H9 (cell line): ENCODE data around the gene TMEM156. TPM values are rescaled to one million over a fixed set of nuclear protein-coding genes. Genes with fewer than 3 reads are reported as not detected.

Experiments
- DNase-seq: peaks from one replicate; pipeline ENCODE4 v3.0.0-alpha.2; 2017
- H2AFZ ChIP-seq: one replicate; pipeline ENCODE4 v1.6.1; 2013; ENCODE audit warnings: mild to moderate bottlenecking, low read length, control low read depth, moderate library complexity
- H2AK5ac ChIP-seq: 2 replicates; pipeline ENCODE4 v1.6.1; 2013; ENCODE audit warnings: low read length, control low read depth, mixed read lengths; ENCODE audit not compliant: insufficient read length
- H2BK120ac ChIP-seq: one replicate; pipeline ENCODE4 v1.6.1; 2013; ENCODE audit warnings: low read depth, mild to moderate bottlenecking, low read length, control low read depth, inconsistent platforms; ENCODE audit not compliant: poor library complexity, severe bottlenecking
- H2BK12ac ChIP-seq: 2 replicates; pipeline ENCODE4 v1.6.1; 2013; ENCODE audit warnings: low read length, control low read depth, mixed read lengths, low read depth; ENCODE audit not compliant: insufficient read length
- H2BK15ac ChIP-seq: 2 replicates; pipeline ENCODE4 v1.6.1; 2013; ENCODE audit warnings: low read depth, low read length, control low read depth
- H2BK20ac ChIP-seq: one replicate; pipeline ENCODE4 v1.6.1; 2013; ENCODE audit warnings: low read depth, mild to moderate bottlenecking, low read length, control low read depth, inconsistent platforms; ENCODE audit not compliant: poor library complexity, severe bottlenecking
- H2BK5ac ChIP-seq: 2 replicates; pipeline ENCODE4 v1.6.1; 2013; ENCODE audit warnings: low read length, control low read depth, mixed read lengths; ENCODE audit not compliant: insufficient read length
- H3K14ac ChIP-seq: 2 replicates; pipeline ENCODE4 v1.6.1; 2013; ENCODE audit warnings: low read length, control low read depth; ENCODE audit not compliant: insufficient read depth
- H3K18ac ChIP-seq: 2 replicates; pipeline ENCODE4 v1.6.1; 2013; ENCODE audit warnings: low read depth, mild to moderate bottlenecking, mixed read lengths, low read length, control low read depth; ENCODE audit not compliant: insufficient read length
- H3K23ac ChIP-seq: 2 replicates; pipeline ENCODE4 v1.6.1; 2013; ENCODE audit warnings: low read length, control low read depth, mixed read lengths, low read depth; ENCODE audit not compliant: insufficient read length
- H3K23me2 ChIP-seq: 2 replicates; pipeline ENCODE4 v1.6.1; 2013; ENCODE audit warnings: low read depth, mild to moderate bottlenecking, mixed read lengths, low read length, control low read depth; ENCODE audit not compliant: insufficient read length, poor library complexity, severe bottlenecking
- H3K27ac ChIP-seq: 2 replicates; pipeline ENCODE4 v1.5.1; 2013; ENCODE audit warnings: low read length, control low read depth, mixed read lengths, low read depth; ENCODE audit not compliant: insufficient read length
- H3K27me3 ChIP-seq: 2 replicates; pipeline ENCODE4 v1.6.1; 2013; ENCODE audit warnings: low read length, control low read depth, inconsistent platforms; ENCODE audit not compliant: insufficient read depth
- H3K4ac ChIP-seq: 2 replicates; pipeline ENCODE4 v1.6.1; 2013; ENCODE audit warnings: low read depth, mild to moderate bottlenecking, control low read depth, inconsistent platforms, low read length, moderate library complexity
- H3K4me1 ChIP-seq: 2 replicates; pipeline ENCODE4 v1.6.1; 2013; ENCODE audit warnings: low read length, control low read depth, inconsistent platforms; ENCODE audit not compliant: insufficient read depth
- H3K4me2 ChIP-seq: 2 replicates; pipeline ENCODE4 v1.6.1; 2013; ENCODE audit warnings: low read length, control low read depth, mixed read lengths; ENCODE audit not compliant: insufficient read length, insufficient read depth
- H3K56ac ChIP-seq: 2 replicates; pipeline ENCODE4 v1.6.1; 2013; ENCODE audit warnings: low read depth, mild to moderate bottlenecking, mixed read lengths, low read length, control low read depth; ENCODE audit not compliant: insufficient read length
- H3K79me1 ChIP-seq: 2 replicates; pipeline ENCODE4 v1.6.1; 2013; ENCODE audit warnings: low read depth, mild to moderate bottlenecking, moderate library complexity, low read length, control low read depth, inconsistent platforms; ENCODE audit not compliant: insufficient read depth, poor library complexity, severe bottlenecking
- H3K79me2 ChIP-seq: 2 replicates; pipeline ENCODE4 v1.6.1; 2013; ENCODE audit warnings: low read length, control low read depth, inconsistent platforms; ENCODE audit not compliant: insufficient read depth
- H3K9ac ChIP-seq: 2 replicates; pipeline ENCODE4 v1.6.1; 2013; ENCODE audit warnings: low read length, control low read depth, mixed read lengths; ENCODE audit not compliant: insufficient read length; ENCODE audit errors: extremely low read depth
- H3K9me3 ChIP-seq: one replicate; pipeline ENCODE4 v1.6.1; 2013; ENCODE audit warnings: low read depth, low read length, inconsistent platforms; ENCODE audit not compliant: control insufficient read depth
- H3T11ph ChIP-seq: one replicate; pipeline ENCODE4 v1.6.1; 2013; ENCODE audit warnings: mild to moderate bottlenecking, low read length, control low read depth, inconsistent platforms
- H4K20me1 ChIP-seq: one replicate; pipeline ENCODE4 v1.6.1; 2013; ENCODE audit not compliant: control insufficient read depth, insufficient read length, insufficient read depth
- H4K5ac ChIP-seq: 2 replicates; pipeline ENCODE4 v1.6.1; 2013; ENCODE audit warnings: low read depth, mild to moderate bottlenecking, mixed read lengths, low read length, control low read depth; ENCODE audit not compliant: insufficient read length
- H4K8ac ChIP-seq: replicated peaks from 2 replicates; pipeline ENCODE4 v1.6.1; 2013; ENCODE audit warnings: low read length, control low read depth, mixed read lengths, low read depth; ENCODE audit not compliant: insufficient read length
- H4K91ac ChIP-seq: 2 replicates; pipeline ENCODE4 v1.6.1; 2013; ENCODE audit warnings: low read depth, mild to moderate bottlenecking, moderate library complexity, mixed read lengths, low read length, control low read depth; ENCODE audit not compliant: insufficient read length
- H3K27ac Mint-ChIP-seq, 3 experiments: 2 replicates in 2 of 3; 3 replicates in 1 of 3; pipeline ENCODE4 v1.8.0; 2020 to 2021; ENCODE audit warnings: mixed read lengths in 3 of 3, mild to moderate bottlenecking in 1 of 3, moderate library complexity in 1 of 3
- H3K27me3 Mint-ChIP-seq: 2 replicates; pipeline ENCODE4 v1.8.0; 2021; ENCODE audit warnings: low read depth, mild to moderate bottlenecking, moderate library complexity, mixed read lengths
- H3K36me3 Mint-ChIP-seq, 3 experiments: 2 replicates in 2 of 3; 3 replicates in 1 of 3; pipeline ENCODE4 v1.8.0; 2020 to 2021; ENCODE audit warnings: low read depth in 3 of 3, mixed read lengths in 3 of 3; ENCODE audit not compliant: insufficient read depth in 1 of 3
- H3K4me1 Mint-ChIP-seq, 2 experiments: 2 replicates each; pipeline ENCODE4 v1.8.0; 2020; ENCODE audit warnings: mixed read lengths in 2 of 2
- H3K4me3 Mint-ChIP-seq, 2 experiments: 2 replicates in 1 of 2; 3 replicates in 1 of 2; pipeline ENCODE4 v1.8.0; 2020 to 2021; ENCODE audit warnings: mild to moderate bottlenecking in 2 of 2, mixed read lengths in 2 of 2, moderate library complexity in 1 of 2
- H3K9me3 Mint-ChIP-seq, 2 experiments: 2 replicates in 1 of 2; 3 replicates in 1 of 2; pipeline ENCODE4 v1.8.0; 2020; ENCODE audit warnings: mild to moderate bottlenecking in 2 of 2, mixed read lengths in 2 of 2, moderate library complexity in 1 of 2
- CTCF ChIP-seq: fragments of 200-600 bp; sonication (generic); conservative IDR thresholded peaks from 3 replicates; pipeline ENCODE4 v1.8.0; 2021; ENCODE audit warnings: antibody characterized with exemption, mild to moderate bottlenecking
- WGBS: extraction: QIAGEN DNeasy Blood & Tissue Kit; methylation state at CpG from one replicate; pipeline ENCODE4 v1.1.7; 2013; ENCODE audit warnings: missing lambda C conversion rate, low lambda C conversion rate, mixed read lengths; ENCODE audit not compliant: insufficient read length; ENCODE audit errors: extremely low coverage; 5-methylcytosine and 5-hydroxymethylcytosine counted together
- total RNA-seq: library from RNA; stranded (reverse); gene quantifications from 2 replicates; pipeline ENCODE4 v1.2.1, GENCODE V29; 2021

TMEM156 gene
- total RNA-seq, 1 experiment from 2014 or later: not detected

GRCh38 chr4:39021631-39022030, 10.6 kb downstream of the TMEM156 start:
- Histone ChIP-seq H3K4me1 (no peaks in the 10 kb centered on the region), H4K8ac (no peak overlapping the region), H2BK120ac (no peak overlapping the region), H4K91ac (no peak overlapping the region), H4K5ac (no peak overlapping the region), H3K4ac (no peak overlapping the region), H4K20me1 (no peaks in the 10 kb centered on the region), H3K23me2 (no peaks in the 10 kb centered on the region), H3K14ac (no peak overlapping the region), H2AK5ac (no peak overlapping the region), H2BK15ac (no peak overlapping the region), H3K23ac (no peak overlapping the region), H2BK12ac (no peak overlapping the region), H3K79me1 (no peaks in the 10 kb centered on the region), H3K79me2 (no peaks in the 10 kb centered on the region), H3K56ac (no peak overlapping the region), H3K9me3 (no peaks in the 10 kb centered on the region), H3T11ph (no peak overlapping the region), H3K27ac (no peak overlapping the region), H3K27me3 (no peaks in the 10 kb centered on the region), H3K18ac (no peak overlapping the region), H3K9ac (no peak overlapping the region), H3K4me2 (no peak overlapping the region), H2BK5ac (no peak overlapping the region), H2AFZ (no peak overlapping the region), H2BK20ac (no peak overlapping the region)
- Mint-ChIP-seq H3K4me1 (no peaks in the 10 kb centered on the region), H3K27ac (no peak overlapping the region), H3K27me3 (no peaks in the 10 kb centered on the region), H3K36me3 (no peaks in the 10 kb centered on the region), H3K9me3 (peaks cover 2 to 5% of the 10 kb centered on the region in 2 experiments; a peak in 4 of 5 replicates), H3K4me3 (no peak overlapping the region)
- no CpG with 5 or more reads among the region's 3 CpGs for WGBS
- no peak for DNase-seq
- no peak for TF ChIP-seq CTCF
